HEK293T (cell line): ENCODE data around the gene PARD6B.
"Not testable (repeated sequence)": the region's sequence is repeated elsewhere in the genome, so short reads cannot be mapped to it uniquely, and the experiment has no call there.

ENCODE experiments used
- CTCF ChIA-PET: fragments of 350-600 bp; formaldehyde crosslinking; extraction: SDS; loops from one replicate; lab custom pipeline; 2021; ENCODE audit warnings: antibody characterized with exemption, inconsistent platforms; lab: Yijun Ruan, JAX
- POLR2A ChIA-PET: fragments of 350-600 bp; formaldehyde crosslinking; extraction: SDS; loops from one replicate; lab custom pipeline; 2020; ENCODE audit warnings: antibody characterized with exemption, inconsistent platforms; lab: Yijun Ruan, JAX
- DNase-seq: peaks from one replicate; pipeline ENCODE4 v3.0.0; 2012; ENCODE audit warnings: mixed read lengths; ENCODE audit errors: extremely low spot score
- ARNT ChIP-seq: fragments of 450-650 bp; IDR thresholded peaks from 2 replicates; pipeline ENCODE4 v1.6.1; 2017; ENCODE audit warnings: mild to moderate bottlenecking
- BHLHE40 ChIP-seq: fragments of 450-650 bp; IDR thresholded peaks from 2 replicates; pipeline ENCODE4 v1.6.1; 2016; ENCODE audit warnings: mild to moderate bottlenecking, moderate library complexity, borderline replicate concordance
- ELF4 ChIP-seq: fragments of 450-650 bp; IDR thresholded peaks from 2 replicates; pipeline ENCODE4 v1.6.1; 2017; ENCODE audit warnings: antibody characterized with exemption
- FOXA1 ChIP-seq: fragments of 450-650 bp; IDR thresholded peaks from 2 replicates; pipeline ENCODE4 v1.6.1; 2016; ENCODE audit warnings: mild to moderate bottlenecking
- FOXK2 ChIP-seq: fragments of 450-650 bp; IDR thresholded peaks from 2 replicates; pipeline ENCODE4 v1.6.1; 2016; ENCODE audit warnings: mild to moderate bottlenecking
- FOXM1 ChIP-seq: fragments of 450-650 bp; IDR thresholded peaks from 2 replicates; pipeline ENCODE4 v1.6.1; 2017; ENCODE audit warnings: mild to moderate bottlenecking, borderline replicate concordance
- HDGF ChIP-seq: fragments of 450-650 bp; IDR thresholded peaks from 2 replicates; pipeline ENCODE4 v1.6.1; 2017; ENCODE audit warnings: antibody characterized with exemption, borderline replicate concordance
- L3MBTL2 ChIP-seq: fragments of 450-650 bp; conservative IDR thresholded peaks from 2 replicates; pipeline ENCODE4 v1.6.1; 2016; ENCODE audit warnings: mild to moderate bottlenecking
- LEF1 ChIP-seq: fragments of 450-650 bp; IDR thresholded peaks from 2 replicates; pipeline ENCODE4 v1.6.1; 2017; ENCODE audit warnings: mild to moderate bottlenecking, borderline replicate concordance
- NFRKB ChIP-seq: fragments of 450-650 bp; IDR thresholded peaks from 2 replicates; pipeline ENCODE4 v1.6.1; 2016; ENCODE audit warnings: mild to moderate bottlenecking, moderate library complexity
- PKNOX1 ChIP-seq: fragments of 450-650 bp; IDR thresholded peaks from 2 replicates; pipeline ENCODE4 v1.6.1; 2016
- SP1 ChIP-seq: fragments of 450-650 bp; IDR thresholded peaks from 2 replicates; pipeline ENCODE4 v1.6.1; 2017
- SUZ12 ChIP-seq: fragments of 450-650 bp; IDR thresholded peaks from 2 replicates; pipeline ENCODE4 v1.6.1; 2016; ENCODE audit warnings: mild to moderate bottlenecking
- TARDBP ChIP-seq: fragments of 450-650 bp; IDR thresholded peaks from 2 replicates; pipeline ENCODE4 v1.6.1; 2016
- ZNF384 ChIP-seq: fragments of 450-650 bp; IDR thresholded peaks from 2 replicates; pipeline ENCODE4 v1.6.1; 2016

PARD6B gene

GRCh38 chr20:50797142-50797541 is 65.8 kb downstream of the PARD6B start:
- ChIA-PET CTCF (no interaction called here), POLR2A (no interaction called here)
- DNase-seq = no peak
- TF ChIP-seq TARDBP (no peak), PKNOX1 (no peak), NFRKB (no peak), FOXM1 (no peak)

- no peak for DNase-seq
- ChIA-PET POLR2A (no interaction called here), CTCF (no interaction called here)
- no peak for TF ChIP-seq FOXM1
- TF ChIP-seq ARNT = 0 out of 2 replicates have a peak, but pooled peaks have one; percentile 21
These were observed 67.3 kb downstream of the PARD6B start for GRCh38 chr20:50798650-50799049.

GRCh38 chr20:50799176-50799889 is 68.0 kb downstream of the PARD6B start:
- ChIA-PET CTCF (interaction anchor here (0.9 kb wide), 1 partner anchor 9 kb away, joined by 3 read pairs; no protein-coding TSS in a partner anchor), POLR2A (no interaction called here)
- TF ChIP-seq BHLHE40 (no peak), FOXK2 (no peak), ZNF384 (no peak), ARNT (no peak), SP1 (no peak), TARDBP (no peak), PKNOX1 (no peak), SUZ12 (no peak), ELF4 (no peak), LEF1 (no peak), HDGF (no peak), FOXM1 (no peak), NFRKB (no peak), L3MBTL2 (no peak)
- DNase-seq = no peak

GRCh38 chr20:50799890-50800550 is 68.6 kb downstream of the PARD6B start:
- no peak for DNase-seq
- CTCF ChIA-PET = interaction anchor here (0.9 kb wide), 1 partner anchor 10 kb away, joined by 3 read pairs; no protein-coding TSS in a partner anchor
- TF ChIP-seq SUZ12 (no peak), HDGF (no peak), ARNT (no peak), BHLHE40 (no peak), FOXA1 (no peak), FOXK2 (no peak), TARDBP (no peak), SP1 (no peak), PKNOX1 (no peak), L3MBTL2 (no peak)
- POLR2A ChIA-PET = no interaction called here

GRCh38 chr20:50800986-50801746 is 69.8 kb downstream of the PARD6B start:
- DNase-seq, POLR2A ChIA-PET, CTCF ChIA-PET: not testable (repeated sequence)

- ChIA-PET CTCF (no interaction called here), POLR2A (no interaction called here)
- no peak for TF ChIP-seq SUZ12
- TF ChIP-seq PKNOX1 = no peak
- TF ChIP-seq SP1 = no peak
- no peak for TF ChIP-seq LEF1
- no peak for TF ChIP-seq L3MBTL2
- no peak for TF ChIP-seq HDGF
- TF ChIP-seq FOXA1 = no peak
- TF ChIP-seq ZNF384 = no peak
- TF ChIP-seq BHLHE40 = no peak
- DNase-seq = no peak
These were observed 70.4 kb downstream of the PARD6B start for GRCh38 chr20:50801747-50802125.
